Right cardiac atrium (tissue), 5 donors: ENCODE results near the gene METTL25B. TPM values are rescaled to one million over a fixed set of nuclear protein-coding genes. Genes with fewer than 3 reads are reported as not detected.
A peak's percentile ranks its signal among the peaks of the same experiment; 100 is the strongest.

ENCODE experiments used
- ATAC-seq, 2 donors: fragments of 200-7000 bp; cut with Tn5 transposase; one replicate each; pipeline versions ENCODE4 v1.8.0 to v1.9.1; 2020; ENCODE audit warnings: moderate library complexity in 2 of 2, mild to moderate bottlenecking in 1 of 2
- DNase-seq, 3 donors: peaks; one replicate each; pipeline ENCODE4 v3.0.0-alpha.2; 2020
- H3K27ac ChIP-seq: one replicate; pipeline ENCODE4 v1.5.1; 2013; ENCODE audit warnings: mild to moderate bottlenecking, low read length, control low read depth, moderate library complexity
- H3K27me3 ChIP-seq: one replicate; pipeline ENCODE4 v1.6.1; 2013; ENCODE audit not compliant: control insufficient read depth, insufficient read depth
- H3K4me1 ChIP-seq: one replicate; pipeline ENCODE4 v1.6.1; 2013; ENCODE audit warnings: low read length; ENCODE audit not compliant: control insufficient read depth, insufficient read depth
- H3K4me3 ChIP-seq: one replicate; pipeline ENCODE4 v1.5.1; 2013; ENCODE audit warnings: low read length, control low read depth
- H3K9me3 ChIP-seq: one replicate; pipeline ENCODE4 v1.6.1; 2013; ENCODE audit warnings: low read length; ENCODE audit not compliant: control insufficient read depth
- WGBS: extraction: QIAGEN DNeasy Blood & Tissue Kit; methylation state at CpG from one replicate; pipeline ENCODE4 v1.1.7; 2013; 5-methylcytosine and 5-hydroxymethylcytosine counted together
- intact Hi-C, 4 donors: fragments of 100-400 bp; cut with DNase I; formaldehyde crosslinking; loops; one replicate each; pipeline versions ENCODE4 v1.11.0 to v1.14.0; 2022 to 2023
- polyA plus RNA-seq: library from polyadenylated mRNA; stranded (reverse); fragments of 200-250 nt; gene quantifications from one replicate; pipeline ENCODE4 v1.2.3, GENCODE V29; 2013
- total RNA-seq, 4 donors: library from RNA; stranded (reverse); fragmentation: NEBNext Ultra II Directional; extraction: Animal tissue kit (Norgen Biotek cat#: 25700); gene quantifications; one replicate each; pipeline ENCODE4 v1.2.1, GENCODE V29; 2021
- donor health status: healthy with polysubstance abuse.
- donor health status: DM: no; HTN: yes; CAD: no.
- donor health status: DM: no; HTN: no; CAD: no.
- donor health status: DM: no; HTN: yes; CAD: no; lungs with severe emphysema.
- donor health status: DM: yes; HTN: yes; CAD: no.

The METTL25B gene
- total and polyA plus RNA-seq, 5 donors = 14.4 to 19.7 (median 17.7) TPM

- no peak overlapping the region for H3K27ac ChIP-seq
- peak in 1 of 3 donors; percentile 13 for DNase-seq
Measured at GRCh38 chr1:156742801-156743200, 14.5 kb downstream of the METTL25B start.

GRCh38 chr1:156743367-156744302 lies 15.4 kb downstream of the METTL25B start:
- Histone ChIP-seq H3K27ac (peak overlapping the region; percentile 25), H3K9me3 (no peaks in the 10 kb centered on the region), H3K27me3 (no peaks in the 10 kb centered on the region), H3K4me3 (no peak overlapping the region), H3K4me1 (peaks cover 16% of the 10 kb centered on the region)
- DNase-seq (no peak), ATAC-seq (no peak)
- intact Hi-C loops = no loop called here
- 80% methylated on average over 14 of the region's 14 CpGs for WGBS

More at GRCh38 chr1:156742801-156743200, 14.5 kb downstream of the METTL25B start:
- H3K4me1 ChIP-seq = peaks cover 10% of the 10 kb centered on the region
- H3K4me3 ChIP-seq = no peak overlapping the region
- ATAC-seq = no peak
- intact Hi-C loops = no loop called here
- H3K9me3 ChIP-seq = no peaks in the 10 kb centered on the region
- no peaks in the 10 kb centered on the region for H3K27me3 ChIP-seq
- WGBS = 95% methylated on average over 4 of the region's 4 CpGs

- no peak for ATAC-seq
- intact Hi-C loops = no loop called here
- H3K4me3 ChIP-seq = no peak overlapping the region
- H3K27ac ChIP-seq = no peak overlapping the region
- no peaks in the 10 kb centered on the region for H3K27me3 ChIP-seq
- H3K4me1 ChIP-seq = peaks cover 20% of the 10 kb centered on the region
- no peak for DNase-seq
- 69% methylated on average over 12 of the region's 12 CpGs for WGBS
- H3K9me3 ChIP-seq = no peaks in the 10 kb centered on the region
Measured at GRCh38 chr1:156744344-156744743, 16.1 kb downstream of the METTL25B start.

- Histone ChIP-seq H3K27ac (no peak overlapping the region), H3K4me1 (peaks cover 23% of the 10 kb centered on the region), H3K27me3 (no peaks in the 10 kb centered on the region), H3K9me3 (no peaks in the 10 kb centered on the region), H3K4me3 (no peak overlapping the region)
- DNase-seq (no peak), ATAC-seq (no peak)
- intact Hi-C loops = no loop called here
- 76% methylated on average over 14 of the region's 14 CpGs for WGBS
Measured at GRCh38 chr1:156744786-156745419, 16.6 kb downstream of the METTL25B start.

- no peak for DNase-seq
- peak overlapping the region; percentile 85 for H3K27ac ChIP-seq
- no peaks in the 10 kb centered on the region for H3K27me3 ChIP-seq
- ATAC-seq = no peak
- no peaks in the 10 kb centered on the region for H3K9me3 ChIP-seq
- intact Hi-C loops = no loop called here
- peaks cover 23% of the 10 kb centered on the region for H3K4me1 ChIP-seq
- WGBS = 59% methylated on average over 3 of the region's 3 CpGs
- no peak overlapping the region for H3K4me3 ChIP-seq
Measured at GRCh38 chr1:156745881-156746280, 17.6 kb downstream of the METTL25B start.

GRCh38 chr1:156746406-156746727 lies 18.1 kb downstream of the METTL25B start:
- peak overlapping the region; percentile 85 for H3K27ac ChIP-seq
- H3K4me3 ChIP-seq = peak overlapping the region; percentile 37
- H3K27me3 ChIP-seq = no peaks in the 10 kb centered on the region
- DNase-seq = no peak
- no peaks in the 10 kb centered on the region for H3K9me3 ChIP-seq
- WGBS = 52% methylated on average over 9 of the region's 9 CpGs
- no peak for ATAC-seq
- H3K4me1 ChIP-seq = peaks cover 23% of the 10 kb centered on the region
- intact Hi-C loops = no loop called here

- no peaks in the 10 kb centered on the region for H3K9me3 ChIP-seq
- ATAC-seq (peak; percentile 70 to 72), DNase-seq (peak; percentile 98)
- H3K4me3 ChIP-seq = peak overlapping the region; percentile 89
- H3K27me3 ChIP-seq = no peaks in the 10 kb centered on the region
- WGBS = 2% methylated on average over 24 of the region's 29 CpGs
- intact Hi-C loops = no loop called here
- H3K4me1 ChIP-seq = peaks cover 23% of the 10 kb centered on the region
- peak overlapping the region; percentile 100 for H3K27ac ChIP-seq
Measured at GRCh38 chr1:156746728-156747631, 18.7 kb downstream of the METTL25B start.

GRCh38 chr1:156747742-156748669 lies 19.7 kb downstream of the METTL25B start:
- H3K9me3 ChIP-seq = no peaks in the 10 kb centered on the region
- no peak for ATAC-seq
- peak overlapping the region; percentile 100 for H3K27ac ChIP-seq
- WGBS = 7% methylated on average over 8 of the region's 8 CpGs
- no peak for DNase-seq
- H3K4me1 ChIP-seq = peaks cover 25% of the 10 kb centered on the region
- H3K4me3 ChIP-seq = peak overlapping the region; percentile 89
- intact Hi-C loops = no loop called here
- no peaks in the 10 kb centered on the region for H3K27me3 ChIP-seq

- intact Hi-C loops = no loop called here
- peak overlapping the region; percentile 100 for H3K27ac ChIP-seq
- peak overlapping the region; percentile 89 for H3K4me3 ChIP-seq
- peaks cover 26% of the 10 kb centered on the region for H3K4me1 ChIP-seq
- H3K27me3 ChIP-seq = no peaks in the 10 kb centered on the region
- no peaks in the 10 kb centered on the region for H3K9me3 ChIP-seq
- DNase-seq (peak; percentile 78 to 87 (median 81)), ATAC-seq (peak; percentile 6 to 38)
- WGBS = 4% methylated on average over 9 of the region's 9 CpGs
Measured at GRCh38 chr1:156748670-156749418, 20.6 kb downstream of the METTL25B start.
